K562 (cell line): ENCODE results near the gene DNAAF3. TPM values are rescaled to one million over a fixed set of nuclear protein-coding genes. Genes with fewer than 3 reads are reported as not detected.

Experiments used
- CEBPB ChIP-seq: fragments of 450-650 bp; IDR thresholded peaks from 2 replicates; pipeline ENCODE4 v1.6.1; 2016; ENCODE audit warnings: missing genetic modification characterization, missing compliant biosample characterization
- HNRNPL ChIP-seq: fragments of 200-400 bp; formaldehyde crosslinking; IDR thresholded peaks from 2 replicates; pipeline ENCODE4 v1.6.1; 2017; ENCODE audit warnings: low read depth, mild to moderate bottlenecking, low read length
- KHSRP ChIP-seq: fragments of 450-650 bp; IDR thresholded peaks from 2 replicates; pipeline ENCODE4 v1.6.1; 2017
- KLF6 ChIP-seq: fragments of 250-450 bp; sonication (Bioruptor Pico); IDR thresholded peaks from 2 replicates; pipeline ENCODE4 v1.4.0; 2020; ENCODE audit warnings: mild to moderate bottlenecking, moderate library complexity, borderline replicate concordance
- RBM14 ChIP-seq: fragments of 200-400 bp; formaldehyde crosslinking; IDR thresholded peaks from 2 replicates; pipeline ENCODE4 v1.6.1; 2018; ENCODE audit warnings: low read depth, mild to moderate bottlenecking, low read length, moderate library complexity, borderline replicate concordance; ENCODE audit not compliant: insufficient read depth
- RNF219 ChIP-seq: fragments of 250-450 bp; sonication (Bioruptor Pico); IDR thresholded peaks from 2 replicates; pipeline ENCODE4 v1.5.0; 2022; ENCODE audit warnings: mild to moderate bottlenecking
- ZFX ChIP-seq: sonication (generic); formaldehyde crosslinking; IDR thresholded peaks from 2 replicates; pipeline ENCODE4 v1.8.0; 2022; ENCODE audit warnings: mild to moderate bottlenecking, missing genetic modification reagents, moderate library complexity
- ZNF232 ChIP-seq: sonication (generic); formaldehyde crosslinking; IDR thresholded peaks from 2 replicates; pipeline ENCODE4 v1.8.0; 2022; ENCODE audit warnings: mild to moderate bottlenecking, missing genetic modification reagents
- ZNF609 ChIP-seq: sonication (generic); formaldehyde crosslinking; IDR thresholded peaks from 2 replicates; pipeline ENCODE4 v1.8.1; 2023; ENCODE audit warnings: missing genetic modification reagents, mild to moderate bottlenecking, borderline replicate concordance
- polyA plus RNA-seq, 8 experiments: library from polyadenylated mRNA; depleted of rRNA in 4 of 8; stranded (reverse) in 5 of 8; unstranded in 3 of 8; fragments of >200 nt; fragmentation: Nextera tagmentation in 2 of 8; fragmentation: Illumina TruSeq in 1 of 8; extraction: Ambion mirVana in 2 of 8; extraction: Trizol in 1 of 8; gene quantifications; 2 replicates each; pipeline versions ENCODE4 v1.2.1 to v1.2.3, GENCODE V29; 2011 to 2014; ENCODE audit warnings: inconsistent platforms in 1 of 8, missing spikeins in 1 of 8
- total RNA-seq, 7 experiments: library from RNA; depleted of rRNA in 6 of 7; stranded (reverse); fragments of >200 nt in 6 of 7; fragmentation: Illumina TruSeq in 2 of 7; extraction: Trizol in 2 of 7; gene quantifications; 2 replicates each; pipeline versions ENCODE4 v1.2.1 to v1.2.3, GENCODE V29; 2011 to 2021; ENCODE audit warnings: low replicate concordance in 1 of 7
- TF ChIP-seq, protein P1 (sequence below), 2 experiments: fragments of 200-800 bp in 1 of 2; sonication (Bioruptor generic) in 1 of 2; sonication (generic) in 1 of 2; formaldehyde crosslinking in 1 of 2; IDR thresholded peaks in 1 of 2; conservative IDR thresholded peaks in 1 of 2; 2 replicates each; pipeline versions ENCODE4 v1.5.0 to v1.6.1; 2016 to 2020; ENCODE audit warnings: missing compliant biosample characterization in 1 of 2, missing genetic modification characterization in 1 of 2, missing genetic modification reagents in 1 of 2

DNAAF3 gene
- total and polyA plus RNA-seq, 9 of the 15 experiments (the other 6 are each of a cell fraction or from before 2014, with no cell fraction given): 21.6 to 61.5 (median 43.0) TPM

DNA sequence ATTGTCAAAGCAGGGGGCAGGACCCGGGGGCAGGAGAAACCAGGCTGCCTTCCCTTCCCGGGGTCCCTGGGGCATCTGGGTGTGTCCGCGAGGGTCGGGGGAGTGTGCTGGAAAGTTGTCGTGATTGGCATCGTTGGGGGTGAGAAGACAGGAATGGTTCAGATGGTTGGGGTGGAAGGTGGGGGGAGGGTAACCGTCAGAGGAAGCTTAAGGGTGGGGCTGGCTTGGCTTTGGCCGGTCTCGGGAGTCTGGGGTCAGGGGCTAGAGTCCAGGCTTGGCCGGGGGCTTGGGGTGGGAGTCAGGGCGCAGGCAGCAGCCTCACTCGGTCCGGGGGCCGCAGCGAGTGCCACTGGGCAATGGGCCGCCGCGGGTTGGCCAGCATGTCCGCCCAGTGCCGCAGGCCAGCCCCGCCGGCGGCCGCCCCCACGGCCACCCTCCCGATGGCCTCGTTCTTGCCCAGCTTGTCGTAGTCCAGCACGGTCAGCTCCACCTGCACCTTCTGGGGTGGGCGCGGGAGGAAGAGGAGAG lies 6.8 kb upstream of the DNAAF3 start (continued):
- TF ChIP-seq, protein P1, sequence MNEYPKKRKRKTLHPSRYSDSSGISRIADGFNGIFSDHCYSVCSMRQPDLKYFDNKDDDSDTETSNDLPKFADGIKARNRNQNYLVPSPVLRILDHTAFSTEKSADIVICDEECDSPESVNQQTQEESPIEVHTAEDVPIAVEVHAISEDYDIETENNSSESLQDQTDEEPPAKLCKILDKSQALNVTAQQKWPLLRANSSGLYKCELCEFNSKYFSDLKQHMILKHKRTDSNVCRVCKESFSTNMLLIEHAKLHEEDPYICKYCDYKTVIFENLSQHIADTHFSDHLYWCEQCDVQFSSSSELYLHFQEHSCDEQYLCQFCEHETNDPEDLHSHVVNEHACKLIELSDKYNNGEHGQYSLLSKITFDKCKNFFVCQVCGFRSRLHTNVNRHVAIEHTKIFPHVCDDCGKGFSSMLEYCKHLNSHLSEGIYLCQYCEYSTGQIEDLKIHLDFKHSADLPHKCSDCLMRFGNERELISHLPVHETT (CRISPR knock-in tag; conservative IDR thresholded peaks at IDR 0.05 in 1 of 2, IDR thresholded peaks at IDR 0.05 in 1 of 2): no peak
- TF ChIP-seq HNRNPL (no peak), RNF219 (no peak), CEBPB (tag) (no peak), ZNF232 (no peak), ZNF609 (CRISPR knock-in tag) (no peak), KLF6 (CRISPR knock-in tag) (no peak), ZFX (CRISPR knock-in tag) (peak; percentile 28; the same call in 1 of the 2 replicates), RBM14 (no peak), KHSRP (no peak)
